CD4-positive, CD25-positive, alpha-beta regulatory T cell (primary cell): Measurements from ENCODE around the gene IL16. TPM values are rescaled to one million over a fixed set of nuclear protein-coding genes. Genes with fewer than 3 reads are reported as not detected.

Source experiments
- ATAC-seq, 2 donors: fragments of 150-1000 bp; cut with Tn5 transposase; one replicate each; pipeline ENCODE4 v1.10.0; 2021; ENCODE audit warnings: low read depth in 2 of 2, moderate number of reproducible peaks in 2 of 2, moderate library complexity in 1 of 2
- DNase-seq, 3 donors: peaks; one replicate each; pipeline versions ENCODE4 v3.0.0 to v3.0.0-alpha.2; 2012 to 2022; ENCODE audit warnings: mixed read lengths in 1 of 3
- H3K27ac ChIP-seq: one replicate; pipeline ENCODE4 v1.7.0; 2013; ENCODE audit warnings: mild to moderate bottlenecking, low read length; ENCODE audit not compliant: insufficient read depth, poor library complexity, severe bottlenecking
- H3K27me3 ChIP-seq: one replicate; pipeline ENCODE4 v1.7.0; 2013; ENCODE audit warnings: low read length; ENCODE audit not compliant: control insufficient read depth, insufficient read depth
- H3K36me3 ChIP-seq: one replicate; pipeline ENCODE4 v1.7.0; 2013; ENCODE audit warnings: mild to moderate bottlenecking, low read length, moderate library complexity; ENCODE audit not compliant: control insufficient read depth, insufficient read depth
- H3K4me1 ChIP-seq: 2 replicates; pipeline ENCODE4 v1.7.0; 2013; ENCODE audit warnings: mild to moderate bottlenecking, low read length; ENCODE audit not compliant: insufficient read depth, control insufficient read depth, poor library complexity, severe bottlenecking
- H3K4me3 ChIP-seq: one replicate; pipeline ENCODE4 v1.7.0; 2013; ENCODE audit warnings: low read depth, mild to moderate bottlenecking, low read length, moderate library complexity
- H3K9me3 ChIP-seq, 2 experiments: 1 replicate in 1 of 2; 2 replicates in 1 of 2; pipeline ENCODE4 v1.7.0; 2013; ENCODE audit warnings: low read length in 2 of 2, mild to moderate bottlenecking in 1 of 2, moderate library complexity in 1 of 2; ENCODE audit not compliant: control insufficient read depth in 2 of 2
- H3K27ac Mint-ChIP-seq, 3 donors: one replicate each; pipeline ENCODE4 v1.8.0; 2020 to 2022; ENCODE audit warnings: mild to moderate bottlenecking in 3 of 3, mixed read lengths in 3 of 3, moderate library complexity in 2 of 3
- H3K27me3 Mint-ChIP-seq: one replicate; pipeline ENCODE4 v1.8.0; 2022; ENCODE audit warnings: mild to moderate bottlenecking, mixed read lengths
- H3K36me3 Mint-ChIP-seq: one replicate; pipeline ENCODE4 v1.8.0; 2020; ENCODE audit warnings: mixed read lengths
- H3K4me1 Mint-ChIP-seq, 4 donors: one replicate each; pipeline ENCODE4 v1.8.0; 2020 to 2022; ENCODE audit warnings: mixed read lengths in 4 of 4, mild to moderate bottlenecking in 1 of 4
- H3K4me3 Mint-ChIP-seq, 4 donors: one replicate each; pipeline ENCODE4 v1.8.0; 2020 to 2022; ENCODE audit warnings: mild to moderate bottlenecking in 4 of 4, mixed read lengths in 4 of 4, moderate library complexity in 3 of 4
- H3K9me3 Mint-ChIP-seq, 7 donors: one replicate each; pipeline ENCODE4 v1.8.0; 2020 to 2022; ENCODE audit warnings: mixed read lengths in 7 of 7, mild to moderate bottlenecking in 3 of 7, moderate library complexity in 2 of 7
- polyA plus RNA-seq, 4 donors: library from polyadenylated mRNA; unstranded; fragments of 300-500 nt; fragmentation: Illumina TruSeq; gene quantifications; one replicate each; pipeline ENCODE4 v1.2.3, GENCODE V29; 2021
- total RNA-seq: library from RNA; stranded (reverse); gene quantifications from one replicate; pipeline ENCODE4 v1.2.3, GENCODE V29; 2022

Gene IL16
- total and polyA plus RNA-seq, 5 donors from 2014 or later, result 141 to 317 (median 264) TPM

DNA sequence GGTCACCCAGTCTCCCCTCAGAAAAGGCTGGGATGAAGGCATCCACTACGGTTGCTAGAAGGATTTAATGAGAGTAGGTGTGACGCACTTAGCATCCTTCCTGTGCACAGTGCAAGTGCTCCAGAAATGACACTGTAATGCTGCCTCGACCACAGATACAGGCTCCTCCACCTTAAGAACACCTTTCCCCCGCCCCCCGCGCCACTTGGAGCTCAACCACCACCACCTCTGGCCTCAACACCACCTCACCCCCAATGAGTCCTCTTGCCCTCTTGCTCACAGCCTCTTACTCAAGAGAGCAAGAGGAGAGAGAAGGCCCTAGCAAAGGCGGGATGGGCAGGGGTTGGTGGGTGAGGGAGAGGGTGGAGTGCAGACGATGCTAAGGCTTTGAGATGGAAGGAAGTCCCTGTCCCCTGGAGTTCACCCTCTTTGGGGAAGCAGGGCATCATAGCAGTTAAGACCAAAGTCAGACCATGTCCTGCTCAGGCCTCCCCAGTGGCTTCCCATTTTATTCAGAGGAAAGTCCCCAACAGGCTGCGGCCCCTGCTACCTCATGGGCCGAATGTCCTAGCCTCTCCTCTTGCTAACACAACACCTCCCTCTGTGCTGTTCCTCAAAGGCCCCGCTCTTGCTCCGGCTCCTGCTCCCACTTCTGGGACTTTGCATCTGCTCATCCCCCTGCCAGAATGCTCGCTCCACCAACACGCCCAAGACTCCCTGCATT, 118.9 kb downstream of the IL16 start:
- peaks cover 15 to 90% (median 46%) of the 10 kb centered on the region in 4 donors for H3K4me1 Mint-ChIP-seq
- H3K4me1 ChIP-seq, result peaks cover 26% of the 10 kb centered on the region
- DNase-seq, result no peak

DNA sequence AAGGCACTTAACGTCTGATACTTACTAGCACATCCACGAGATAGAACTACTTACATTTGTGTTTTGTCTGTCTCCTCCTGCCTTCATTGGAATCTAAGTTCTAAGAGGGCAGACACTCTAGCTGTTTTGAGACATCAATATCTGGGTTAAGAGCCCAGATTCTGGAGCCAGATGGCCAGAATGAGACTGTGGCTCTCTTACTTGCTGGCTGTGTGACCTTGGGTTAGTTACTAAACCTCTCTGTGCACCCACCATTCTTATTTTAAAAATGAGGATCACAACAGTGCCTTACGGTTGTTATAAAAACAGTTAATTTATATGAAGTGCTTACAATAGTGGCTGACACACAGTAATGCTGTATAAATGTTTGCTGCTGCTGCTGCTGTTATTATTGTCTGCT, 119.6 kb downstream of the IL16 start:
- H3K27me3 ChIP-seq, result no peaks in the 10 kb centered on the region
- no peak overlapping the region for H3K4me3 ChIP-seq
- Mint-ChIP-seq H3K4me1 (peaks cover 15 to 84% (median 41%) of the 10 kb centered on the region in 4 donors), H3K9me3 (peaks cover 0 to 1% (median 0%) of the 10 kb centered on the region in 7 donors), H3K4me3 (peak overlapping the region in 3 of 4 donors; percentile 9 to 21 (median 20)), H3K27me3 (no peaks in the 10 kb centered on the region), H3K36me3 (peaks cover 49% of the 10 kb centered on the region), H3K27ac (peak overlapping the region; percentile 94 to 98 (median 95))
- H3K36me3 ChIP-seq, result peaks cover 39% of the 10 kb centered on the region
- no peaks in the 10 kb centered on the region for H3K9me3 ChIP-seq
- H3K27ac ChIP-seq, result peak overlapping the region; percentile 56
- no peak for ATAC-seq
- H3K4me1 ChIP-seq, result peaks cover 26% of the 10 kb centered on the region
- no peak for DNase-seq

More for the DNA sequence above, 118.9 kb downstream of the IL16 start:
- peak overlapping the region; percentile 94 to 98 (median 95) for H3K27ac Mint-ChIP-seq
- no peak overlapping the region for H3K4me3 ChIP-seq
- peaks cover 49% of the 10 kb centered on the region for H3K36me3 Mint-ChIP-seq
- H3K4me3 Mint-ChIP-seq, result peak overlapping the region in 3 of 4 donors; percentile 9 to 50 (median 31)
- H3K36me3 ChIP-seq, result peaks cover 45% of the 10 kb centered on the region
- peaks cover 0 to 1% (median 0%) of the 10 kb centered on the region in 7 donors for H3K9me3 Mint-ChIP-seq
- no peaks in the 10 kb centered on the region for H3K27me3 Mint-ChIP-seq
- ATAC-seq, result peak; percentile 32 to 38
- no peaks in the 10 kb centered on the region for H3K9me3 ChIP-seq
- peak overlapping the region; percentile 56 for H3K27ac ChIP-seq
- no peaks in the 10 kb centered on the region for H3K27me3 ChIP-seq

DNA sequence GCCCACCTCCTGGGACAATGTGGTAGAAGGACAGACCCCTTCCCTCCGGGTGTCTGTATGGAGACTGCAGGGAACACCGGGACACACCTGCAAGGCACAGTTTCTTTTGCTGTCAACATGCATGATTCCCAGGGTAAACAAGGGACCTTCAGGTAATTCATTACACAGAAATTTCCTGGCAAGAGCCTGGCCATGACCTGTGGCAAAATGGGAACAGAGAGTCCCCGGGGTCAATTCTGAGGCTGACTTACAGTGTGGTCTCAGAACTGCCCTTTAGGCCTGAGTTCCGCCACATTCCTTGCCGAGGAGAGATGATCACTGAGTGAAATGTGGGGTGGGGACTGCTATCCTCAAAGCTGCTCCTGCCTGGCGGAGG, 121.0 kb downstream of the IL16 start:
- no peaks in the 10 kb centered on the region for H3K9me3 ChIP-seq
- peak overlapping the region in 2 of 3 donors; percentile 65 to 75 for H3K27ac Mint-ChIP-seq
- H3K27me3 Mint-ChIP-seq, result no peaks in the 10 kb centered on the region
- DNase-seq (no peak), ATAC-seq (no peak)
- no peak overlapping the region for H3K27ac ChIP-seq
- H3K4me3 Mint-ChIP-seq, result no peak overlapping the region
- H3K36me3 Mint-ChIP-seq, result peaks cover 39% of the 10 kb centered on the region
- H3K4me1 ChIP-seq, result peaks cover 21% of the 10 kb centered on the region
- H3K9me3 Mint-ChIP-seq, result peaks cover 0 to 1% (median 0%) of the 10 kb centered on the region in 7 donors
- no peak overlapping the region for H3K4me3 ChIP-seq
- peaks cover 15 to 79% (median 32%) of the 10 kb centered on the region in 4 donors for H3K4me1 Mint-ChIP-seq
- H3K36me3 ChIP-seq, result peaks cover 33% of the 10 kb centered on the region
- H3K27me3 ChIP-seq, result no peaks in the 10 kb centered on the region

DNA sequence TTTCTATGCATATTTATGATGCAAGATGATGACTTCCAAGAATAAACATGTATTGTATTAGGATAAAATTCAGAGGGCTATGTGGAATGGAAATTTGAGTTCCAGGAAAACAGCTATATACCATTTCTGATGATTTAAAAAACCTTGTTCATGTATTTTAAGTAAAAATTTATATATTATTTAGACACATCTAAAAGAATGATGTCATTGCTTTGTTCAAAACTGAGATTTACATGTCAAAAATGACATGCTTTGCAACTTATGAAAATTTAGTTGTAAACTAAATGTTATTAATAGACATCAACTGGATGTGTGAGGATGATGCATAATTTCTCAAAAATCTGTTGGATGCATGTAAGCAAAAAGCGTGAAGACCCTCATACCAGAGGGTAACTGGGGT, 125.0 kb downstream of the IL16 start:
- no peaks in the 10 kb centered on the region for H3K9me3 ChIP-seq
- H3K36me3 Mint-ChIP-seq, result peaks cover 16% of the 10 kb centered on the region
- ATAC-seq (no peak), DNase-seq (no peak)
- peaks cover 21% of the 10 kb centered on the region for H3K36me3 ChIP-seq
- H3K4me3 ChIP-seq, result no peak overlapping the region
- H3K4me1 ChIP-seq, result peaks cover 24% of the 10 kb centered on the region
- H3K27me3 Mint-ChIP-seq, result no peaks in the 10 kb centered on the region
- H3K27ac Mint-ChIP-seq, result peak overlapping the region in 2 of 3 donors; percentile 77 to 82
- H3K27ac ChIP-seq, result no peak overlapping the region
- peak overlapping the region in 2 of 4 donors; percentile 61 to 79 for H3K4me3 Mint-ChIP-seq
- no peaks in the 10 kb centered on the region for H3K27me3 ChIP-seq
- H3K4me1 Mint-ChIP-seq, result peaks cover 9 to 73% (median 25%) of the 10 kb centered on the region in 4 donors
- no peaks in the 10 kb centered on the region for H3K9me3 Mint-ChIP-seq

DNA sequence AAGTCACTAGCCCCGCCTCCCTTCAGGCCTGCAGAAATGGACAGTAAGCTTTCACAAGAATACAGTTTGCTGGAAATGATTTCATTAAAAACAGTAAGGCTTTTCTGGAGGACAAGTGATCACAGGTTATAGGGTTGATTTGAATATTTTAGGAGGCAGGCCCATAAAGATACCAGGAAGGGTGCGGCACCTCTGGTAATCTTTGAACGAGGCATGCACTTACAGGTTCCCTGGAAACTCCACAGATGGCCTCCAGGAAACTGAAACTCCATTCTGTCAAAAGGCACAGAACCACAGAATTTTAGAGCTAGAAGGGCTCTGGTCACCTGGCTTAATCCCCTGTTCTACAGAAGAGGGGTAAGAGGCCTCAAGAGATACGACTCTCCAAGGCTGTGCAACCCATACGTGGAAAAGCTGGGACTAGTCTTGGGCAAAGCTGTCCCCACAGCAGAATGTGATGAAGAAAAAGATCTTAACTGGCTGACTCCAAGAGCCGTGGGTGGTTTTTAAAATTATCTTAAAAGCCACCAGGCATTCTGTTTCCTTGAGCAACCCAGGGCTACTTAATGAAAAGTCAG, 126.1 kb downstream of the IL16 start:
- peaks cover 9 to 67% (median 25%) of the 10 kb centered on the region in 4 donors for H3K4me1 Mint-ChIP-seq
- peaks cover 15% of the 10 kb centered on the region for H3K36me3 Mint-ChIP-seq
- Histone ChIP-seq H3K27me3 (no peaks in the 10 kb centered on the region), H3K36me3 (peaks cover 15% of the 10 kb centered on the region), H3K27ac (no peak overlapping the region), H3K4me3 (peak overlapping the region; percentile 83), H3K9me3 (no peaks in the 10 kb centered on the region), H3K4me1 (peaks cover 24% of the 10 kb centered on the region)
- ATAC-seq (no peak), DNase-seq (peak in 1 of 3 donors; percentile 61)
- H3K4me3 Mint-ChIP-seq, result peak overlapping the region; percentile 61 to 79 (median 71)
- no peaks in the 10 kb centered on the region for H3K9me3 Mint-ChIP-seq
- peak overlapping the region; percentile 74 to 82 (median 77) for H3K27ac Mint-ChIP-seq
- no peaks in the 10 kb centered on the region for H3K27me3 Mint-ChIP-seq

DNA sequence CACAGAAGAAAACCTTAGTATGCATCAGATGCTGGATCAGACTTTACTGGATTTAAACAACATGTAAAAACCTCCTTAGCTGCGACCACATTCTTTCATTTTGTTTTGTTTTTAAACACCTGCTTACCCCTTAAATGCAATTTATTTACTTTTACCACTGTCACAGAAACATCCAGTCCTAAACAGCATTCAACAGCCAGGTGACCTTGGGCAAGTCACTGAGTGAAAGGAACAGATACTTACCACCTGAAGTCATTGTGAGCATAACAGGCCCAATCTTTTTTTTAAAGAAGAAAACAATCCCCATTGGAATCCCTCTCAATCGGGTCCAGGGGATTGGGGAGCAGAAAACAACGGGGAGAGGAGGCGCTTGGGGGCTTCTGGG, 126.9 kb downstream of the IL16 start:
- Histone ChIP-seq H3K9me3 (no peaks in the 10 kb centered on the region), H3K4me1 (peaks cover 24% of the 10 kb centered on the region), H3K4me3 (peak overlapping the region; percentile 83), H3K36me3 (peaks cover 7% of the 10 kb centered on the region), H3K27ac (peak overlapping the region; percentile 72), H3K27me3 (no peaks in the 10 kb centered on the region)
- DNase-seq (peak in 1 of 3 donors; percentile 41), ATAC-seq (no peak)
- Mint-ChIP-seq H3K4me3 (peak overlapping the region; percentile 94 to 99 (median 96)), H3K27ac (peak overlapping the region; percentile 91 to 97 (median 95)), H3K27me3 (no peaks in the 10 kb centered on the region), H3K4me1 (peaks cover 6 to 61% (median 23%) of the 10 kb centered on the region in 4 donors), H3K36me3 (peaks cover 10% of the 10 kb centered on the region), H3K9me3 (no peaks in the 10 kb centered on the region)

DNA sequence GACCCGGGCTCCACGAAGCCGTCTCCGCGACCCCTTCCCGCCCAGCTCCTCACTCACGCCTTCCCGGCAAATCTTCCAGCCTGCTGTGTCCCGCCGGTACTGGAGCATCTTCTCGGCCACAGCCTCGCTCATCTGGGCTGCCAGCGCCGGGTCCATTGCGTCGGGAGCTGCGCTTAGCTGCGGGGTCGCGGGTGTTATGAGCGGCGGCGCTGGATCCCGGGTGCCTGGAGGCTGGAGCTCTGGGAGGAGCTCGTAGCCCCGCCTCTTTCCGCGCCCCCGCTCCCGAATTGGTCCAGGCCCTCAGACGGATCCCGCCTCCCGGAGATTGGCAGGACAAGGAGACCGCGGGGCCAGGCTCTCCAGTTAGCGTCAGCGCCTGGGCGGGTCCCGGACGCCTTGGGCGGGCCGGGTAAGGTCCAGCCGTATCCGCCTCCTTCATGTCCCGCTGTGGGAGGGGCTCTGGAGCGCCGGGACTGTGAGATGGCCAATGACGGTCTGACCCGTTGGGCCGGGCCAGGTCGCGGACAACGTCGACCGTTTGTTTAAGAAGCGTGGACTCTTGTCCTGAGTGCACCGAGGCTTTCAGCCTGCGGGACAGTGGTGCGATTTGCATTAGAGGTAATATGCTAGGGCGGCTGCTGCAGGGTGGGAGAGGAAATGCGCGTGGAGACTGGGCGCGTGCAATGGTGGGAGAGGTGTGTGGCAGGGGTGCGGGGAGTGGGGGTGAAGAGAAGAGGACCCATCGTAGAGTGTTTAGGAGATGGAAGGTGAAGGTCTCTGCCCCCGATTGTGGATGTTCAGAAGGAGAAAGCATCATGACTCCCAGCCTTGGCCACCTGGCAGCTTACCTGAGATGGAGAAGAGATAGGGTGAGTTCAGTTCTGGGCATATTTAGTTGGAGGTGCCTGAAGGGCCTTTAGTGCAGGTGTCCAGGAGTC, 127.5 kb downstream of the IL16 start, which contains the start of gene STARD5:
TSS of gene STARD5 (minus strand) at position 198 of the 938 bp plus-strand sequence. CDS start at position 156, 42 bp downstream.
- peak within 1 kb of the TSS; percentile 72 for H3K27ac ChIP-seq
- no peaks in the 10 kb centered on the region for H3K9me3 Mint-ChIP-seq
- ATAC-seq (peak; percentile 99 to 100), DNase-seq (peak; percentile 89 to 96 (median 93))
- H3K36me3 Mint-ChIP-seq, result peaks cover 4% of the 10 kb centered on the region
- H3K27me3 ChIP-seq, result no peaks in the 10 kb centered on the region
- peaks cover under 1% of the 10 kb centered on the region for H3K36me3 ChIP-seq
- H3K27ac Mint-ChIP-seq, result peak within 1 kb of the TSS; percentile 91 to 97 (median 95)
- peaks cover 4 to 56% (median 22%) of the 10 kb centered on the region in 4 donors for H3K4me1 Mint-ChIP-seq
- H3K27me3 Mint-ChIP-seq, result no peaks in the 10 kb centered on the region
- H3K4me3 Mint-ChIP-seq, result peak within 1 kb of the TSS; percentile 94 to 99 (median 96)
- peak within 1 kb of the TSS; percentile 83 for H3K4me3 ChIP-seq
- H3K4me1 ChIP-seq, result peaks cover 24% of the 10 kb centered on the region
- no peaks in the 10 kb centered on the region for H3K9me3 ChIP-seq
